22Rv1 (cell line): ENCODE data around the gene JTB.
A peak's percentile ranks its signal among the peaks of the same experiment; 100 is the strongest.

Experiments used
- H3K27ac ChIP-seq: fragments of 450-650 bp; 2 replicates; pipeline ENCODE4 v1.5.1; 2017
- CTCF ChIP-seq: fragments of 450-650 bp; IDR thresholded peaks from 2 replicates; pipeline ENCODE4 v1.5.1; 2017; ENCODE audit warnings: mild to moderate bottlenecking
- ZFX ChIP-seq: fragments of 450-650 bp; IDR thresholded peaks from 2 replicates; pipeline ENCODE4 v1.6.1; 2017; ENCODE audit warnings: antibody characterized with exemption, borderline replicate concordance

The JTB gene

GRCh38 chr1:153985941-153986761 is 8.7 kb upstream of the JTB start, which contains the start of gene RAB13:
Gene RAB13, minus strand, starts transcription at chr1:153986339. Its CDS starts 103 bp downstream, at chr1:153986236.
- TF ChIP-seq CTCF, result no peak
- TF ChIP-seq ZFX, result no peak

GRCh38 chr1:153985341-153985912 is 8.0 kb upstream of the JTB start:
- TF ChIP-seq CTCF (no peak), ZFX (no peak)
- H3K27ac ChIP-seq, result peak overlapping the region; percentile 92

More at GRCh38 chr1:153985941-153986761, 8.7 kb upstream of the JTB start, which contains the start of gene RAB13:
- peak within 1 kb of the TSS; percentile 92 for H3K27ac ChIP-seq

- TF ChIP-seq CTCF, result no peak
- no peak overlapping the region for H3K27ac ChIP-seq
These were observed 6.8 kb upstream of the JTB start for GRCh38 chr1:153984123-153984894.

- 0 out of 2 replicates have a peak overlapping the region, but pooled peaks have one; percentile 2 for H3K27ac ChIP-seq
These were observed 4.3 kb upstream of the JTB start for GRCh38 chr1:153981735-153982134.

GRCh38 chr1:153979091-153979490 is 1.6 kb upstream of the JTB start:
- H3K27ac ChIP-seq, result peak overlapping the region; percentile 100

- H3K27ac ChIP-seq, result peak overlapping the region; percentile 100
- TF ChIP-seq CTCF, result no peak
- no peak for TF ChIP-seq ZFX
These were observed 918 bp upstream of the JTB start for GRCh38 chr1:153978274-153978909.

- H3K27ac ChIP-seq, result peak overlapping the region; percentile 100
- TF ChIP-seq ZFX (no peak), CTCF (no peak)
These were observed 640 bp downstream of the JTB start for GRCh38 chr1:153976819-153977249.

- peak overlapping the region; percentile 100 for H3K27ac ChIP-seq
- TF ChIP-seq ZFX, result no peak
- no peak for TF ChIP-seq CTCF
These were observed 3.9 kb downstream of the JTB start for GRCh38 chr1:153973525-153973924.
